ENCODE results near the gene SVEP1. TPM values are rescaled to one million over a fixed set of nuclear protein-coding genes. Genes with fewer than 3 reads are reported as not detected.

The SVEP1 gene
- total RNA-seq, 2 donors from 2014 or later, result 0.44 to 0.46 TPM

DNA sequence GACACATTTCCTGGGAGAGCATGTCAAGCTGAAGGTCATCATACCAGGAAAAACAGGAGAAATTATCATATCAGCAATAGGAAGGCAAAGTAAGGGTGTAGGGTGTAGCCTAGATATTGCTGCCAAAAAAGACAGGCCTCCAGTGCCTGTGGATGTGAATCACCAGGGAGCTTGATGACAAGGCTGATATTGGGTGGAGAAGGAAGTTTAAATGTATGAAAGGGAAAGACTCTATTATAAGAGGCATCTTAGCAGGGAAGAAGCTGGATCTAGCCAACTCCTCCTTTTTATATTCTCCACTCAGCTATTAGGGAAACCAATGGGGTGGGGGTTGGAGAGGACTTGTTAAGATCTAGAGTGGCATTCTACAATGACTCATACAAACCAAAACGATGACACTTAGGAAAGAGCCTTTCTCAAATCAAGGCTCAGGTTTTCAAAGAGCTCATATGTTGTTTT lies 228.5 kb downstream of the SVEP1 start:
- 63% methylated on average over 1 of the region's 1 CpG; no CpG with 5 or more reads in 1 of the 2 experiments for WGBS, 2 experiments (ENCODE audit: insufficient coverage in 1 of 2, insufficient read length in 1 of 2)

GRCh38 chr9:110346325-110346724 lies 233.2 kb downstream of the SVEP1 start:
- Mint-ChIP-seq H3K27me3 (ENCODE audit: insufficient read depth) (no peaks in the 10 kb centered on the region), H3K9me3 (no peaks in the 10 kb centered on the region), H3K36me3 (ENCODE audit: low read depth) (no peaks in the 10 kb centered on the region), H3K4me1 (no peaks in the 10 kb centered on the region), H3K4me3 (no peak overlapping the region), H3K27ac (no peak overlapping the region)
- no peak for DNase-seq
- Histone ChIP-seq H3K9ac (ENCODE audit: extremely low read depth, low read length, poor library complexity, severe bottlenecking) (no peak overlapping the region), H3K36me3 (ENCODE audit: control insufficient read depth, insufficient read depth, low read length) (no peaks in the 10 kb centered on the region), H3K4me1 (ENCODE audit: control insufficient read depth, insufficient read depth, low read length) (no peaks in the 10 kb centered on the region), H3K4me3 (ENCODE audit: low read length) (no peak overlapping the region), H3K27me3 (ENCODE audit: control insufficient read depth, insufficient read depth, low read length, poor library complexity, severe bottlenecking) (no peaks in the 10 kb centered on the region), H3K9me3 (ENCODE audit: control insufficient read depth, low read length) (no peaks in the 10 kb centered on the region), H3K27ac (ENCODE audit: low read depth, low read length) (no peak overlapping the region)
- TF ChIP-seq CTCF (conservative IDR thresholded peaks at IDR 0.05), result no peak
- WGBS, 2 experiments (ENCODE audit: insufficient coverage in 1 of 2, insufficient read length in 1 of 2), result 42 to 44% methylated on average over 2 of the region's 3 CpGs

More for the DNA sequence above, 228.5 kb downstream of the SVEP1 start:
- no peak for TF ChIP-seq CTCF (conservative IDR thresholded peaks at IDR 0.05)
- no peaks in the 10 kb centered on the region for H3K9me3 Mint-ChIP-seq
- no peaks in the 10 kb centered on the region for H3K4me1 Mint-ChIP-seq
- H3K4me3 Mint-ChIP-seq, result no peak overlapping the region
- H3K27ac Mint-ChIP-seq, result no peak overlapping the region
- Histone ChIP-seq H3K9me3 (ENCODE audit: control insufficient read depth, low read length) (no peaks in the 10 kb centered on the region), H3K27me3 (ENCODE audit: control insufficient read depth, insufficient read depth, low read length, poor library complexity, severe bottlenecking) (no peaks in the 10 kb centered on the region), H3K36me3 (ENCODE audit: control insufficient read depth, insufficient read depth, low read length) (no peaks in the 10 kb centered on the region), H3K4me3 (ENCODE audit: low read length) (no peak overlapping the region), H3K27ac (ENCODE audit: low read depth, low read length) (no peak overlapping the region), H3K4me1 (ENCODE audit: control insufficient read depth, insufficient read depth, low read length) (no peaks in the 10 kb centered on the region), H3K9ac (ENCODE audit: extremely low read depth, low read length, poor library complexity, severe bottlenecking) (no peak overlapping the region)
- DNase-seq, result no peak
- no peaks in the 10 kb centered on the region for H3K27me3 Mint-ChIP-seq (ENCODE audit: insufficient read depth)
- no peaks in the 10 kb centered on the region for H3K36me3 Mint-ChIP-seq (ENCODE audit: low read depth)

GRCh38 chr9:110344821-110345220 lies 234.7 kb downstream of the SVEP1 start:
- H3K27ac Mint-ChIP-seq, result no peak overlapping the region
- Histone ChIP-seq H3K4me3 (ENCODE audit: low read length) (no peak overlapping the region), H3K4me1 (ENCODE audit: control insufficient read depth, insufficient read depth, low read length) (no peaks in the 10 kb centered on the region), H3K36me3 (ENCODE audit: control insufficient read depth, insufficient read depth, low read length) (no peaks in the 10 kb centered on the region), H3K27ac (ENCODE audit: low read depth, low read length) (no peak overlapping the region), H3K9ac (ENCODE audit: extremely low read depth, low read length, poor library complexity, severe bottlenecking) (no peak overlapping the region), H3K27me3 (ENCODE audit: control insufficient read depth, insufficient read depth, low read length, poor library complexity, severe bottlenecking) (no peaks in the 10 kb centered on the region), H3K9me3 (ENCODE audit: control insufficient read depth, low read length) (no peaks in the 10 kb centered on the region)
- H3K9me3 Mint-ChIP-seq, result no peaks in the 10 kb centered on the region
- no peak for TF ChIP-seq CTCF (conservative IDR thresholded peaks at IDR 0.05)
- no peak overlapping the region for H3K4me3 Mint-ChIP-seq
- no peaks in the 10 kb centered on the region for H3K27me3 Mint-ChIP-seq (ENCODE audit: insufficient read depth)
- no peaks in the 10 kb centered on the region for H3K36me3 Mint-ChIP-seq (ENCODE audit: low read depth)
- WGBS, 2 experiments (ENCODE audit: insufficient coverage in 1 of 2, insufficient read length in 1 of 2), result 90 to 93% methylated on average over 4 to 6 of the region's 6 CpGs
- DNase-seq, result no peak
- no peaks in the 10 kb centered on the region for H3K4me1 Mint-ChIP-seq
